ENCODE measurements around the gene YPEL2. TPM values are rescaled to one million over a fixed set of nuclear protein-coding genes. Genes with fewer than 3 reads are reported as not detected.
A peak's percentile ranks its signal among the peaks of the same experiment; 100 is the strongest.

YPEL2 gene
- total RNA-seq, 1 donor from 2014 or later: 6.4 TPM

DNA sequence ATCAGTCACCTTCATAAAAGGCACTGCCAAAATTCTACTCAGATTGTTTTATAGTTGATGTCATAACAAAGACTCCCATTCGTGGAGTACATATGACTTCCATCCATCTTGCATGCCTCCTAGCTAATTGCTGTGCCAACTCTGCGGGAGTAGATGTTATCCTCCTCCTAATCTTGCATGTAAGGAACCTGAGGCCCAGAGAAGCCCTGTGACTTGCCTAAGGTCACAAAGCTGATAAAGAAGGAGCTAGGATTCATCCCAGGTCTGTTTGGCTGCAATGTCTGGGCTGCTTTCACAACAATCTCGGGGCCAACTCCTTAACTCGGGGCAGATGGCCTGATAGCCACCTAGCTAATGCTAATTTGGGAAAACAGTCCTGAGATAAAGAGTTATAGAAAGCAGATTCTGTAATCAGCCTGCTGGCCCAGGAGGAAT is 87.3 kb downstream of the YPEL2 start:
- TF ChIP-seq, protein P1, sequence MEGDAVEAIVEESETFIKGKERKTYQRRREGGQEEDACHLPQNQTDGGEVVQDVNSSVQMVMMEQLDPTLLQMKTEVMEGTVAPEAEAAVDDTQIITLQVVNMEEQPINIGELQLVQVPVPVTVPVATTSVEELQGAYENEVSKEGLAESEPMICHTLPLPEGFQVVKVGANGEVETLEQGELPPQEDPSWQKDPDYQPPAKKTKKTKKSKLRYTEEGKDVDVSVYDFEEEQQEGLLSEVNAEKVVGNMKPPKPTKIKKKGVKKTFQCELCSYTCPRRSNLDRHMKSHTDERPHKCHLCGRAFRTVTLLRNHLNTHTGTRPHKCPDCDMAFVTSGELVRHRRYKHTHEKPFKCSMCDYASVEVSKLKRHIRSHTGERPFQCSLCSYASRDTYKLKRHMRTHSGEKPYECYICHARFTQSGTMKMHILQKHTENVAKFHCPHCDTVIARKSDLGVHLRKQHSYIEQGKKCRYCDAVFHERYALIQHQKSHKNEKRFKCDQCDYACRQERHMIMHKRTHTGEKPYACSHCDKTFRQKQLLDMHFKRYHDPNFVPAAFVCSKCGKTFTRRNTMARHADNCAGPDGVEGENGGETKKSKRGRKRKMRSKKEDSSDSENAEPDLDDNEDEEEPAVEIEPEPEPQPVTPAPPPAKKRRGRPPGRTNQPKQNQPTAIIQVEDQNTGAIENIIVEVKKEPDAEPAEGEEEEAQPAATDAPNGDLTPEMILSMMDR (conservative IDR thresholded peaks at IDR 0.05; ENCODE audit: low read depth, low read length): no peak
- no peak overlapping the region for H3K4me3 ChIP-seq (ENCODE audit: low read depth, low read length)

GRCh38 chr17:59420901-59421300 is 89.4 kb downstream of the YPEL2 start:
- no peak for DNase-seq (ENCODE audit: low read depth)
- TF ChIP-seq, protein P1 (conservative IDR thresholded peaks at IDR 0.05; ENCODE audit: low read depth, low read length): no peak

More for the DNA sequence above, 87.3 kb downstream of the YPEL2 start:
- DNase-seq (ENCODE audit: low read depth): no peak

DNA sequence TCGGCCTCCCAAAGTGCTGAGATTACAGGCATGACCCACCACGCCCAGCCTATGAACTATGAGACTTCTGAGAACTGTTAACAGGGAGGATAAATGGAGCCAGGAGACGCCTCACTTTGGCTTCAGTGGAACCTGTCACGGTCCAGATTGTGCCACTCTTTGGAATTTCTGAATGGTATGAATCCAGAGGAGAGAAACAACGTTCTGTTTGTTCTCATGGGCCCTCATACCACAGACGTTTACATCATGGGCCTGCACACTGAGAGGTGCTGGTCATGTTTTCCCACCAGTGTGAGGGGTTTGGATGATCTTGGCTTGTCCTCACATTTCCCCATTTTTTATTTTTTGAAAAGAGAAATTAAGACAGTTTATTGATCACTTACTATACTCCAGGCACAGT is 90.3 kb downstream of the YPEL2 start:
- H3K4me3 ChIP-seq (ENCODE audit: low read depth, low read length): no peak overlapping the region
- no peak for DNase-seq (ENCODE audit: low read depth)
- TF ChIP-seq, protein P1 (conservative IDR thresholded peaks at IDR 0.05; ENCODE audit: low read depth, low read length): no peak

More at GRCh38 chr17:59420901-59421300, 89.4 kb downstream of the YPEL2 start:
- no peak overlapping the region for H3K4me3 ChIP-seq (ENCODE audit: low read depth, low read length)

GRCh38 chr17:59423137-59423724 is 91.8 kb downstream of the YPEL2 start:
- peak overlapping the region; percentile 15 for H3K4me3 ChIP-seq (ENCODE audit: low read depth, low read length)
- peak; percentile 95 for DNase-seq (ENCODE audit: low read depth)
- TF ChIP-seq, protein P1 (conservative IDR thresholded peaks at IDR 0.05; ENCODE audit: low read depth, low read length): no peak

DNA sequence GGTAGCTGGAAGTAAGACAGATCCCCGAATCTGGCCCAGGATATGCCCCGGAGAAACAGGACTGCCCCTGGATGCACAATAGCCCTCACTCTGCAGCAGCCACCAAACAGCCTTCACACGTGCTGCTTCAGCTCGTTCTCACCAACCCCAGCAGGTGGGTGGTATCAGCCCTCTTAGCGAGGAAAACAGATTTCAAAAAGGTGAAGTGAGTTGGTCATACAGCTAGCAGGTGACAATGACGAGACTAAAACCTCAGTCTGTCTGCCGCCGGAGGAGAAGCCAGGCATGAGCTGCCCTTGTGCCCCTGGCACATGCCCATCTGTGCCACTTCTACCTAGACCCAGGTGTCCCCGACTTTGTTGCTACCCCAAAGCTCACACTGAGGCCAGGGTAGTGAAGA is 92.4 kb downstream of the YPEL2 start:
- TF ChIP-seq, protein P1 (conservative IDR thresholded peaks at IDR 0.05; ENCODE audit: low read depth, low read length): no peak
- peak overlapping the region; percentile 15 for H3K4me3 ChIP-seq (ENCODE audit: low read depth, low read length)
- no peak for DNase-seq (ENCODE audit: low read depth)

GRCh38 chr17:59424331-59424730 is 92.9 kb downstream of the YPEL2 start:
- DNase-seq (ENCODE audit: low read depth): no peak
- H3K4me3 ChIP-seq (ENCODE audit: low read depth, low read length): no peak overlapping the region
- TF ChIP-seq, protein P1 (conservative IDR thresholded peaks at IDR 0.05; ENCODE audit: low read depth, low read length): no peak

Measured in epithelial cell of proximal tubule (primary cell).